HG03060 (cell line): ENCODE measurements around the gene ROM1.
"Not testable (repeated sequence)": the region's sequence is repeated elsewhere in the genome, so short reads cannot be mapped to it uniquely, and the experiment has no call there.

Experiments
- ATAC-seq: cut with Tn5 transposase; IDR thresholded peaks from one replicate; pipeline ENCODE4 v1.9.1; 2021; ENCODE audit warnings: low read depth, moderate number of reproducible peaks; ENCODE audit not compliant: unreplicated experiment

Gene ROM1, protein sequence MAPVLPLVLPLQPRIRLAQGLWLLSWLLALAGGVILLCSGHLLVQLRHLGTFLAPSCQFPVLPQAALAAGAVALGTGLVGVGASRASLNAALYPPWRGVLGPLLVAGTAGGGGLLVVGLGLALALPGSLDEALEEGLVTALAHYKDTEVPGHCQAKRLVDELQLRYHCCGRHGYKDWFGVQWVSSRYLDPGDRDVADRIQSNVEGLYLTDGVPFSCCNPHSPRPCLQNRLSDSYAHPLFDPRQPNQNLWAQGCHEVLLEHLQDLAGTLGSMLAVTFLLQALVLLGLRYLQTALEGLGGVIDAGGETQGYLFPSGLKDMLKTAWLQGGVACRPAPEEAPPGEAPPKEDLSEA

DNA sequence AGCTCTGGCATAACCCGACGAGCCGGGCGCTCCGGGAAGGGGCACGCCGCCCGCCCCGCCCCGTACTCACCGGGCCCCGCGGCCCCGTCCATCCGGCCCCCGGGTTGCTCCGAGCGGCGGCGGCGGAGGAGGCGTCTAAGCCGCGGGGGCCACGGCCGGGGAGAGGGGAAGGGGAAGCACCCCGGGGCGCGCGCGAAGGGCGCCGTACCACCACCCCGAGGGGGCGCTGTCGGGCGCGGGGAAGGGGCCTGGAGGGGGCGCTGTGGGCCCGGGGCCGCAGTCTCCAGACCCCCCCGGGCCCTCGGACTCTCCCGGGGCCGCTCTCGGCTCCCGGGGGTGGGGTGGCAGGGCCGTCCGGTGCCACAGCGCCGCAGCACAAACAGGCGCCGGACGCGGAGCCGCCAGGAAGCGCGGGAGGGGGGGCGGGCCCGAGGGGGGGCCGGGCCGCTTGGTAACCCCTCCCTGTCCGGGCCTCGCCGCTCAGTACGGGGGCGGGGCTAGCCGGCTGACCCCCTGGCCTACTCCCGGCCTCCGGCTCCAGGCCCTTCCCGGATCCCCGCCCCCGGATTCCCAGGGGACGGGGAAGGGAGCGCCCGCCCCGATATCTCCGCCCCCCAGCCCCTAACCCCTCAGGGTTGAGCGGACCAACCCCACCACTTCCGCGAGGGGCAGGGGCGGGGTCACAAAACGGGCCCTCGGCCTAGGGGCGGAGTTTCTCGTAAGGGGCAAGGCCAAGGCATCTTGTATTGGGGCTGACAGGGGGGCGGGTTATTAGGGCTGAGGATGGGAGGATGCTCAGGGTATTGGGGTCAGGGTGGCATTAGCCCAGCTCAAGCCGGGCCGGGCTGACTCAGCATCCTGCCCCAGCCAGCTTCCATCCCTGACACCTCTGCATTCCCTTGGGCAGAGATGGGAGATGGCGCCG lies at the start of gene ROM1, which contains the start of gene EML3:
ROM1 (plus strand) TSS at position 892 of the 925 bp plus-strand sequence; CDS start at position 917, 25 bp downstream.
EML3 (minus strand) TSS at position 410 of the 925 bp plus-strand sequence; CDS start at position 92, 318 bp downstream.
- no peak for ATAC-seq

- ATAC-seq = no peak
Observed at GRCh38 chr11:62565100-62565802, 47.8 kb upstream of the ROM1 start.

GRCh38 chr11:62566247-62566646 lies 46.8 kb upstream of the ROM1 start:
- no peak for ATAC-seq

- ATAC-seq = no peak
Observed at GRCh38 chr11:62567018-62567633, 45.9 kb upstream of the ROM1 start.

DNA sequence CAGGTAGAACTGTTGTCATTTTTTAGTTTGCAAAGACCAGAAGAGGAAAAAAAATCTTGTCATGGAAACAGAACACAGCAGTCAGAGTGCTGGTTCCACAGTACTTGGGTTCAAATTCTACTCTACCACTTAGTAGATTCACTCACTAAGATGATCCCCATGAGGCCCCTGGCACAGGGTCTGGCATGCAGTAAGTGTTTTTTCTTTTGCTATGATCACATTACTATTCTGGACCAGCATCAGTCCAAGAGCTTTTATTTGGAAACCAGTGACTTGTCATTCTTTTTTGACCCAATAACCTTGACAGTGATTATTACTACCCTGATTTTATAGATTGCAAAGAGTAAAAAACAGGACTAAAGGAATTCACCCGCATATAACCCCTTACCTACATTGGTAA lies 43.4 kb upstream of the ROM1 start:
- ATAC-seq = no peak

- not testable (repeated sequence) for ATAC-seq
Observed at GRCh38 chr11:62570903-62571302, 42.2 kb upstream of the ROM1 start.

DNA sequence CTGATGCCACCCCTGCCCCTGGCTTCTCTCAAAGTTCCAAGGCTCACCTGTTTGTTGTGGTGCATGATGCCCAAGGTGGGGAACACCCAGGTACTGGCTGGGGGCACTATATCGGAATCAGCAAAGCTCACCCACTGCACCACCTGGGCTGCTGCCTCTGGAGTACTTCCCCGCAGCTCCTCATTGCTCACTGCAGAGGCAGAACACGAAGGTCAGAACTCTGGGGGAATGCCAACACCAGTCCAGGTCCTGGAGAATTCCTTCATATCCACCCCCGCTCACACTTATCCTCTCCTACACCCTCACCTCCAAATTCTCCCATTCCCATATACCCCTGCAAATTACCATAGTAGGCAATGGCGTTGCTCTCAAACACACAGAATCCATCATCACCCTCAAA lies 41.6 kb upstream of the ROM1 start:
- not testable (repeated sequence) for ATAC-seq

GRCh38 chr11:62572431-62572830 lies 40.6 kb upstream of the ROM1 start:
- ATAC-seq = no peak

DNA sequence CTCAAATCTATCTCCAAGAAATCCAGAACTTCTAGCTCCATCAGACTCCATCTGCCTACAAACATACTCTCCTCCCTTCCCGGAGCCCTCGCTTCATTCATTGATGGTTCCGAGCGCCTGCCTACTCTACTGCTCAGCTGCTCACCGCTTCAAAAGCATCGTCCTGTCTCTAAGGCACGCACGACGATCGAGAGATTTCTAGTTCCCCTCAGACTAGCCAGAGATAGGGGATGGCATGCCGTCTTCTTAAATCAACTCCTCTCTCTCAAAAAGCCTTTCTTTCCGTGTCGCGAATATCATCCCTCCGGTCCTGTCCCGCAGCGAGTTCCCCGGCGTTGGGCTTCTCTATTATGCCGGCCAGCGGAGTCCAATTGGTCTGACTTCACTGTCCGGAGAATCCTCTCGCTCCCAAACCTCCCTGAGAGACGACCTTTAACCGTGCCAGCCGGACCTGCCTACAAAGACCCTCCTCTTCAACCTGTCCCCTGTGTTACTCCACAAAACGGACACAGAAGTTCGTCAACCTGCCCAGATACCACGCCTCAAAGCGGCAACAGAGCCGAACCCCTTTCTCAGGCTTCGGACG lies 40.0 kb upstream of the ROM1 start:
- ATAC-seq = no peak

- ATAC-seq = peak; percentile 80
Observed at GRCh38 chr11:62573592-62574362, 39.3 kb upstream of the ROM1 start, which contains the start of gene EEF1G. EEF1G (minus strand) TSS chr11:62573891; CDS start chr11:62573842, 49 bp downstream.

- ATAC-seq = no peak
Observed at GRCh38 chr11:62574363-62575071, 38.5 kb upstream of the ROM1 start.

GRCh38 chr11:62575156-62575555 lies 37.9 kb upstream of the ROM1 start:
- no peak for ATAC-seq

DNA sequence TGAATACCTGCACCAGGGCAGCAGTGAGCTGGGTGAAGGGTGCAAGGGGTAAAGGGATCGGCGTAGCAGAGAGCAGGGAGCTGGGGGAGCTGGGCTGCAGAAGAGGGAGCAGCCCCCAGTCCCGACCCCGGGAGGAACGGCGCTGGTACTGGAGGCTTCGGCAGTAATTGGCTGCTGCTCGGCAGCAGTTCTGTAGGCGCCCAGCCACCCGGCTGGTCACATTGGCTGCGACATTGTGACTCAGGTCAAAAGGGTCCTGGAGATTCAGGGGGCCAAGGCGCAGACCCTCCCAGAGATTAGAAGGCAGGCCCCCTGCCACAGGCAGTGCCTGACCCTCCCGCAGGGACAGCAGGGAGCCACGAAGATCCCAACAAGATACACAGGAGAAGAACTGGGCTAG lies 37.2 kb upstream of the ROM1 start:
- no peak for ATAC-seq

GRCh38 chr11:62577046-62577714 lies 35.9 kb upstream of the ROM1 start:
- no peak for ATAC-seq

GRCh38 chr11:62578541-62578940 lies 34.5 kb upstream of the ROM1 start:
- ATAC-seq = no peak

- no peak for ATAC-seq
Observed at GRCh38 chr11:62579252-62579651, 33.8 kb upstream of the ROM1 start.

GRCh38 chr11:62580959-62581715 lies 31.9 kb upstream of the ROM1 start:
- ATAC-seq = no peak
